HG03460 (cell line): ENCODE measurements around the gene ARHGEF39.
A peak's percentile ranks its signal among the peaks of the same experiment; 100 is the strongest.
"Not testable (repeated sequence)": the region's sequence is repeated elsewhere in the genome, so short reads cannot be mapped to it uniquely, and the experiment has no call there.

ENCODE experiments used
- ATAC-seq: cut with Tn5 transposase; IDR thresholded peaks from one replicate; pipeline ENCODE4 v1.9.1; 2021; ENCODE audit not compliant: unreplicated experiment

Gene ARHGEF39

GRCh38 chr9:35653611-35654010 lies 11.4 kb downstream of the ARHGEF39 start:
- ATAC-seq: no peak

- ATAC-seq: no peak
Measured at GRCh38 chr9:35652829-35653209, 12.2 kb downstream of the ARHGEF39 start.

- ATAC-seq: no peak
Measured at GRCh38 chr9:35651956-35652828, 12.8 kb downstream of the ARHGEF39 start.

GRCh38 chr9:35650341-35651158 lies 14.4 kb downstream of the ARHGEF39 start, which contains the start of gene SIT1:
SIT1 (minus strand) TSS chr9:35650931; CDS start chr9:35650853, 78 bp downstream.
- ATAC-seq: no peak

- no peak for ATAC-seq
Measured at GRCh38 chr9:35649431-35650340, 15.3 kb downstream of the ARHGEF39 start.

GRCh38 chr9:35646533-35647265 lies 18.3 kb downstream of the ARHGEF39 start:
- peak; percentile 80 for ATAC-seq

GRCh38 chr9:35646153-35646532 lies 18.9 kb downstream of the ARHGEF39 start:
- no peak for ATAC-seq

GRCh38 chr9:35645736-35646135 lies 19.3 kb downstream of the ARHGEF39 start:
- not testable (repeated sequence) for ATAC-seq

- no peak for ATAC-seq
Measured at GRCh38 chr9:35643046-35643445, 21.9 kb downstream of the ARHGEF39 start.

- not testable (repeated sequence) for ATAC-seq
Measured at GRCh38 chr9:35641478-35641877, 23.5 kb downstream of the ARHGEF39 start.

GRCh38 chr9:35640431-35640830 lies 24.6 kb downstream of the ARHGEF39 start:
- ATAC-seq: not testable (repeated sequence)

GRCh38 chr9:35639631-35640030 lies 25.4 kb downstream of the ARHGEF39 start:
- no peak for ATAC-seq

GRCh38 chr9:35639225-35639624 lies 25.8 kb downstream of the ARHGEF39 start:
- ATAC-seq: not testable (repeated sequence)

GRCh38 chr9:35638751-35639150 lies 26.2 kb downstream of the ARHGEF39 start:
- not testable (repeated sequence) for ATAC-seq

GRCh38 chr9:35637427-35637955 lies 27.5 kb downstream of the ARHGEF39 start:
- not testable (repeated sequence) for ATAC-seq

GRCh38 chr9:35636877-35637246 lies 28.1 kb downstream of the ARHGEF39 start:
- ATAC-seq: not testable (repeated sequence)

- no peak for ATAC-seq
Measured at GRCh38 chr9:35636135-35636876, 28.7 kb downstream of the ARHGEF39 start.

- no peak for ATAC-seq
Measured at GRCh38 chr9:35635730-35636129, 29.3 kb downstream of the ARHGEF39 start.

- ATAC-seq: no peak
Measured at GRCh38 chr9:35629597-35629996, 35.4 kb downstream of the ARHGEF39 start.
